Measurements from ENCODE around the gene CAPSL.
"Not testable (repeated sequence)": the region's sequence is repeated elsewhere in the genome, so short reads cannot be mapped to it uniquely, and the experiment has no call there.

CAPSL gene

DNA sequence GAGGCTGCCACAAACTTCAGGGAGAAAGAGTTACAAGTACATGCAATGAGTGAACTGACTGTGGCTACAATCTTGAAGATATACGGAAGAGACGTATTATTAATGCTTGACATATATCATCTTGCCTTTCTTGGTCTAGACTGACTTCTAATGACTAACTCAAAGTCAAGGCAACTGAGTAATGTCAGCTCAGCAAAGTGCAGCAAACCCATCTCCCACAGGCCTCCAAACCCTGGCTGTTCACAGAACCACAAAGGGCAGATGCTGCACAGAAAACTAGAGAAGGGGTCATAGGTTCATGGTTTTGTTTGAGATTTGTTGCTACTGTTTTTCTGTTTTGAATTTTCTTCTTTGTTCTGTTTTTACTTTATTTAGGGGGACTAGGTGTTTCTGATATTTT, 60.8 kb downstream of the CAPSL start:
- no peak for DNase-seq (ENCODE audit: low read depth in 1 of 2, low spot score in 1 of 2)

DNA sequence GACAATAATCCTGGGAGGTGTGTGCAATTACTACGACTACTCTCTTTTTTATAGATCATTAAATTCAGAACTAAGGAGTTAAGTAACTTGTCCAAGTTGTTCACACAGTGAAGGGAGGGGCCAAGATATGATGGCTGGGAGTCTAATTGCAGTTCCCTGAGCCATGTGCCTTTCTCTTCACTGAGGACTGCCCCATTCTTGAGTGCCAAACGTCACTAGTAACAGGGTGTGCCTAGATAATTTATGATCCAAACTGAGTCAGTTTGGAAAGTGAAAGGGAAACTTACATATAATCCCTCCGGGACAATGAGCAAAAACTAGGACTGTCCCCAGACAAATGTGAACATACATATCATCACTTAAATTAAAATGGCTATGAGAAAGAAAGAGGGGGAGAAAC, 61.5 kb downstream of the CAPSL start:
- DNase-seq (ENCODE audit: low read depth in 1 of 2, low spot score in 1 of 2), result no peak

DNA sequence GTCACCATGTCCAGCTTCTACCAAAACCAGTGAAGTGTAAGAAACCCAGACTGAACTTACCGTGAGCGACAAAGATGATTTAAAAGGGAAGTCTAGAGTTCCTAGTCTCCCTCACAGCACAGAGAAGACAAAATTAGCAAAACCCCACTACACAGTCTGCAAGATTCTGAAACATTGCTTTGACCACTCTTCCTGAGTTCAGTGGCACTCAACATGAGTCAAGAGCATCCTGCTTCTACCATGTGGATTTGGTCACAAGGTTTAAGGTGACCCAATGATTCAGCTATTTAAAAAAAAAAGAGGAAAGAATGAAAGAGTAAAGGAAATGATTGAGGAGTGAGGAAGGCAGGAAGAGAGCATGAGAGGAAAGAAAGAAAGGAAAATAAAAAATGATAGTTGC, 62.0 kb downstream of the CAPSL start:
- no peak for DNase-seq (ENCODE audit: low read depth in 1 of 2, low spot score in 1 of 2)

DNA sequence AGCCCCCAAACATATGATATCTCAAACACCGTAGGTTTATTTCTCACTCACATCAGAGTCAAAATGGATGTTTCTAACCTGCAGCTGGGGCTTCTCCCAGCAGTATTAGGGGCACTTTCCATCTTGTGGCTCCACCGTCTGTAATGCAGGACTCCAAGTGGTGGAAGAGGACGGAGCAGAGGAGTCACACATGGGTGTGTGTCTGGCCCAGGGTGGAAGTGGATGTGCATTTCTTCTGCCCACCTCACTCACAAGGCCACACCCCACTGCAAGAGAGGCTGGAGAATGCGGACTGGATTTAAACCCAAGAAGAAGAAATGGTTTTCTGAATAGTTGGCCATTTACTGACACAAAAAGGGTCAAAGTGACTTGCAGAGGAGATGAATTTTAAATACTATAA, 67.8 kb downstream of the CAPSL start:
- DNase-seq (ENCODE audit: low read depth in 1 of 2, low spot score in 1 of 2), result no peak

DNA sequence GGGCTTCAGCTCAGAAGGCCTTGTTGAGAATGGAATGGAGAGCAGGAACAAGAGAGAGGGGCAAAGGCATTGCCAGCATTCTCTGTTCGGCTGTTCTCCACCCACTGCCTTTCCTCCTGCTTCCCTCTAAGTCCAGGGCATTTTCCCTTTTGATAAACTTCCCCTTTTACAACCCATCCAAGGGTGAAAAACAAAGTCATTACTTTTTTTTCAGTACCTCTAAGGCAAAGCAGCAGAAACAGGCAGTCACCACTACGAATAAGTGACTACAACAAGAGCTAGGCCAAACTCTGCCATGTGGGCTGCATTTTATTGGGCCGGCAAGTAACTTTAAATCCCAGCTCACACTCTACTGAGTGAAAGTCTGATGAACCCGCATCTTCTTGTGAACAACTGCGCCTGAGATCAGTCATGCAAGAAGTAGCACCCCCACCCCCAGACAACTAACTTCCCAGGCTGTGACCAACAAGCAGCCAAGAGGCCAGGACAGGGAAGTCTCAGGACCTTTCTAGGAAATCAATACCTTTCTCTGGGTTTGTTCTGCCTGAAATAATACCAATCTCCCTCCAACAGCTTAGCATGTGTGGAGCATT, 68.6 kb downstream of the CAPSL start:
- DNase-seq (ENCODE audit: low read depth in 1 of 2, low spot score in 1 of 2), result no peak

DNA sequence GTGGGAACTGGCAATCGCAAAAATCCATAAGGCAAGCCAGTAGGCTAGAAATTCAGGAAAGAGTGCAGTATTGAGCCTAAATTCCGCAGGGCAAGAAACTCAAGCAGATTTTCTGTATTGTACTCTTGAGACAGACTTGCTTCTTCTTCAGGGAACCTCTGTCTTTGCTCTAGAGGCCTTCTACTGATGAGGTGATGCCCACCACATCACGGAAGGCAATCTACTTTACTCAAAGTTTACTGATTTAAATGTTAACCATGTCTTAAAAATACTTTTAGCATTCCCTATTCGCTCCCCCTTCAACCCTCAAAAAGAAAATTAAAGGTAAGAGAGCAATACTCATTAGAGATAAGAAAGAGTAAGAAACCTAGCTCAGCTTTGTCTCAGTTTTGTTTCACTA, 70.4 kb downstream of the CAPSL start:
- no peak for DNase-seq (ENCODE audit: low read depth in 1 of 2, low spot score in 1 of 2)

DNA sequence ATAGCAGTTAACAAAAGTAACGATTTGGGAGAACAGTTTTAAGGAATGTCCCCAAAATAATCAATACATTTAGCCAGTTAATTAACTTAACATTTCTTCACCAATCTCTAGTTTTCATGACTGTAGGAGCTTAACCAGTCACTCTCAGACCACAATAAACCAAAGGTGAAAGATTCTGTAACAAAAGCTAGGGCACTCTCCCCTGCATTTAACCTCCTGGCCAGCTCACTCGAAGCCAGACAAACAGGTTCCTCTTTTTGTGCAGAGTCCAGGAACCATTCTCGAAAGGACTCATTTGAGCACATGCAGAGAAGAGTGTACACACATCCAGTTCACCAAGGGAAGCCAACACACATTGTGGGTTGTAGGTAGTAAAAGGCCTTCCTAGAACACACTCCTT, 75.3 kb downstream of the CAPSL start:
- no peak for DNase-seq (ENCODE audit: low read depth in 1 of 2, low spot score in 1 of 2)

DNA sequence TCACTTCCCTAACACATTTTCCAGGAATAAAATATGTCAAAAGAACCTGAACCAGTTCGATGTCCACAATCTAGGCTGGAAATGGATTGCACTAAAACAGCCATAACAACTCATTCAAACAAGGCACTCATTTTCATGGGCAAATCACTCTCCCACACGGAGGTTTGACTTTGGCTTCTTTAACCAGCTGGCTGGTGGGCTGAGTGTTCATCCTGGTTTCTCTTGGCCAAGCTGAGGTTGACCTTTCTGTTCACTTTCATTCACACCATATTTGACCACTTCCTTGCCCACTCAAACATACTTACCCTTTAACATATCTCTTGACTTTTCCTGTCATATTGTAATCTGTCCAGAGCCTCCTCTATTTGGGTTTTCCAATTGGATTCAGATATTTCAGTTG, 76.3 kb downstream of the CAPSL start:
- DNase-seq (ENCODE audit: low read depth in 1 of 2, low spot score in 1 of 2), result no peak

DNA sequence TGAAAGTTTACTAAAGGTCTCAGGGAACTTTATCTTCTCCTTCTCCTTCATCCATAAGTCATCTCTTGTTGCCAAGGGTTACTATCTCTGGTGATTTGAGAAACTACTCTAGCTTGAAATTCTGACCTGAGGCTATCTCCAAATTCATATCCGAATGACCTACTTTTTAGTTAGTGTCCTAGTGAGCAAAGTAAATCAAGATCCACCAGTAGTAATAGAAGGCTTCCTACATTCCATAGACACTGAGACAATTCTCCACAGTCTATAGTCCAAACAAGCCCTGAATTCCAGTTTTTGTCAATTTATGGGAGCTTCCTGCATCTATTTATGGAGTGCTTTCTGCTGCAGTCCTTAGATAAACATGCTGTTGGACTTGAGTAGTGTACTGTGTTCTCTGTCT, 76.7 kb downstream of the CAPSL start:
- DNase-seq (ENCODE audit: low read depth in 1 of 2, low spot score in 1 of 2), result no peak

DNA sequence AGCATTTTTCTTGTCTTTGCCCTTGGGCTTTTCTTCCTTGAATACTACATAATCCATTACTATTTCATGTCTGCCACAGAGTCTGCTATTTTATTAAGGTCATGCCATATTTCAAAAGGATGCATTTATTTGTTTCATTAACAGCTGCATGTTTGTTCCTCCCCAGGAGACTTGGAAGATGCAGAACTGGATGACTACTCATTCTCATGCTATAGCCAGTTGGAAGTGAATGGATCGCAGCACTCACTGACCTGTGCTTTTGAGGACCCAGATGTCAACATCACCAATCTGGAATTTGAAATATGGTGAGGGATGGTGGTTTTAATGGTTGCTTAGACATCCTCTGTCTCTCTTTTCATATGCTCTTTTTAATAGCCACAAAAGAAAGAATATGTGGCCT, 77.7 kb downstream of the CAPSL start:
- no peak for DNase-seq (ENCODE audit: low read depth in 1 of 2, low spot score in 1 of 2)

DNA sequence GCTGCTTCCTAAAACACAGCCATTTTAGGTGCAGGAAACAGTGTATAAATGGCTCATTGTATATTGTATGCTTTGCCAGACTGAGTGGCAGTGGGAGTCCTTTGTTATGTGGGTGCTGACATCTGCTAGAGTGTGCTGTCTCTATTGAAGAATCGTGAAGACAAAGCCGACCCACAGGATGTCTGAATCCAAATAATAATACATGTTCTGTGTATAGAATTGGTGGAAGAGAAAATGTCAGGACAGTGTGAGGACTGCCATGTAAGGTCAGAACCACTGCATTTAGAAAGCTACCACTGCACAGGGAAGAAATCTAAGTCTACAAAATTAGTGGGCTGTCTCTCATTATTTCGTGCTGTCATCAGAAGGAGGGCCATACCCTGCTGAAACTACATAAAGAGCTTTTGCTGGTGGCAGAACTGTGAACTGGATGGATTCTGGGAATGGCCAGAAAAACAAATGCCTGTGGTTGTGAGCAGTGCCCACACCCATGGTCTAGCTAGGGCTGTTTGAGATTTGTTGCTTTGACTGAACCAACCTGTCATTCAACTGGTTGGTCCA, 79.2 kb downstream of the CAPSL start:
- DNase-seq (ENCODE audit: low read depth in 1 of 2, low spot score in 1 of 2), result no peak

DNA sequence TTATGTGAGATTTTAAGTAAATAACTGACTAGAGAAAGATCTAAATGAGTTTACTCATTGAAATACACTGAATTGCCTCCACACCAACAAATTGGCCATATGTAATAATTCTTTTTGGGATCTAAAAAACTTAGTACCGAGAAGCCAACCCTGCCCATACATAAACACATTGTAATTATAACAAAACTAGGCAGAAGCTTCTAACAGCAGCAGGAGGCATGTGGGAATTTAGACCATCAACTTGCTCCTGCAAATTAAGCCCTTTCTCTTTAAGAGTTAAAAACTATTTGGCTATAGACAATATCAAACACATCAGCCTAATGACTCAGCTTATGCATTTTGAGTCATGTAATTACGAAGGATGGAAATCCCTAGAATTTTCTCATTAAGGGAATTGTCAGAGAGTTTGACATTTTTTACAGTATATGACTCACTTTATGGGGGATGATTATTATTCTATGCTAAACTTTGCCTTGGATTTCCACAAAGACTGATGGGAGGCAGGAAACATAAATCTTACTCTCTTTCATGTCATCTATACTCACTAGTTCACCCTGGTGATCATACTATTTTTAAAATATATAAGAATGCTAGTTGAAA, 80.7 kb downstream of the CAPSL start:
- no peak for DNase-seq (ENCODE audit: low read depth in 1 of 2, low spot score in 1 of 2)

DNA sequence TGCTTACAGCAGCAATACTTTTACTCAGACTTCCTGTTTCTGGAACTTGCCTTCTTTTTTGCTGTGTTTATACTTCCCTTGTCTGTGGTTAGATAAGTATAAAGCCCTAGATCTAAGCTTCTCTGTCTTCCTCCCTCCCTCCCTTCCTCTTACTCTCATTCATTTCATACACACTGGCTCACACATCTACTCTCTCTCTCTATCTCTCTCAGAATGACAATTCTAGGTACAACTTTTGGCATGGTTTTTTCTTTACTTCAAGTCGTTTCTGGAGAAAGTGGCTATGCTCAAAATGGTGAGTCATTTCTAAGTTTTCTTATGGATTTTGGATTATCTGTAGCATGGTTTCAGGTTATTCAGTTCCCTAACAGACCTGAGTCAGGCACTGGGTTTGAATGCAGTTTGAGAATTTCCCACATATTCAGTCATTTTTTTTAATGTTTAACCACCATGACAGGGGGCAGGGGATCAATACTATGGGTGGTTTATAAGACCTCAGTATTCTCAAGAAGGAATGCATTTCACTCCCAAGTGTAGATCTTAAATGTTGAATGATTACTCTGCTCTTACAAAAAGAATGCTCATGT, 81.6 kb downstream of the CAPSL start, which contains the start of gene IL7R:
Gene IL7R (plus strand): TSS at position 127 of the 587 bp plus-strand sequence. CDS start 87 bp downstream, at position 214.
- DNase-seq (ENCODE audit: low read depth in 1 of 2, low spot score in 1 of 2), result peak in 1 of 2 donors; percentile 40

DNA sequence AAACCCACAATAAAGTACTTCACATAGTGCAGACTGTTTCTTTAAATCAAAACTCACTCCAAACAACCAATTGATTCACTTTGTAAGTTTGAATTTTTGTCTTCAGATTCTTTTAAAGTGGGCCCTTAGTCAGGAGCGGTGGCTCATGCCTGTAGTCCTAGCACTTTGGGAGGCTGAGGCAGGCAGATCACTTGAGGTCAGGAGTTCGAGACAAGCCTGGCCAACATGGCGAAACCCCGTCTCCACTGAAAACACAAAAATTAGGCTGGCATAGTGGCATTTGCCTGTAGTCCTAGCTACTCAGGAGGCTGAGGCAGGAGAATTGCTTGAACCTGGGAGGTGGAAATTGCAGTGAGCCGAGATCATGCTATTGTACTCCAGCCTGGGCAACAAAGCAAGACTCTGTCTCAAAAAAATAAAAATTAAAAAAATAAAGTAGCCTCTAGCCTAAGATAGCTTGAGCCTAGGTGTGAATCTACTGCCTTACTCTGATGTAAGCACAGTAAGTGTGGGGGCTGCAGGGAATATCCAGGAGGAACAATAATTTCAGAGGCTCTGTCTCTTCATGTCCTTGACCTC, 82.1 kb downstream of the CAPSL start:
- not testable (repeated sequence) for DNase-seq (ENCODE audit: low read depth in 1 of 2, low spot score in 1 of 2)

DNA sequence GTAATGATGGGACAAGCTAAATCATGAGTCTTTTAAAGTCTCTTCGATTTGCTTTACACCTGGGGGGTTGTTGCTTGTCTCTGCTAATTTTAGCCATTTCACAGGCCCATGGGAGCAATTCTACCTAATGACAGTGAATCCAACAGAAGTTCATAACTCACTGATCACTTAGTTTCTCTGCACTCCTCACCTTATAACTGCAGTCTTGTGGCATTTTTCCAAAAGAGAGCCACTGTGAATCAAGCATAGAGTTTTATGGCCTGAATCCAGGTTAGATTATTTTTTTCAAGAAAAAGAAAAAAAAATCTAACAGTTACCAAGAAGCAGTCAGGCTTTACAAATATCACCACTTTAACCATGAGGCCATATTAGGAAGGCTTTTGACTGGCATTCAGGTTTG, 83.2 kb downstream of the CAPSL start:
- DNase-seq (ENCODE audit: low read depth in 1 of 2, low spot score in 1 of 2), result no peak
